Measurements from ENCODE around the gene NACA2.

- TF ChIP-seq CTCF (IDR thresholded peaks at IDR 0.05; ENCODE audit: low read depth, low read length, missing input control) (no peak), RAD21 (IDR thresholded peaks at IDR 0.05) (no peak), TAF1 (conservative IDR thresholded peaks at IDR 0.05) (no peak), HNF4G (IDR thresholded peaks at IDR 0.05) (no peak), SP1 (IDR thresholded peaks at IDR 0.05) (no peak)
- TF ChIP-seq, protein P1, sequence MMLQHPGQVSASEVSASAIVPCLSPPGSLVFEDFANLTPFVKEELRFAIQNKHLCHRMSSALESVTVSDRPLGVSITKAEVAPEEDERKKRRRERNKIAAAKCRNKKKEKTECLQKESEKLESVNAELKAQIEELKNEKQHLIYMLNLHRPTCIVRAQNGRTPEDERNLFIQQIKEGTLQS (IDR thresholded peaks at IDR 0.05), result no peak
Measured at GRCh38 chr17:61587807-61588660, 3.0 kb downstream of the NACA2 start.
